Suprapubic skin (tissue), 4 donors: ENCODE measurements around the gene CNPY4. TPM values are rescaled to one million over a fixed set of nuclear protein-coding genes. Genes with fewer than 3 reads are reported as not detected.
A peak's percentile ranks its signal among the peaks of the same experiment; 100 is the strongest.

Experiments used
- DNase-seq, 2 donors: peaks; one replicate each; pipeline ENCODE4 v3.0.0-alpha.2; 2019; ENCODE audit warnings: low spot score in 2 of 2
- H3K27ac ChIP-seq: fragments of 200-600 bp; sonication (generic); one replicate; pipeline ENCODE4 v1.5.1; 2019
- H3K27me3 ChIP-seq: fragments of 200-600 bp; sonication (generic); one replicate; pipeline ENCODE4 v1.5.1; 2019
- H3K36me3 ChIP-seq: fragments of 200-600 bp; sonication (generic); one replicate; pipeline ENCODE4 v1.5.1; 2019
- H3K4me1 ChIP-seq: fragments of 200-600 bp; sonication (generic); one replicate; pipeline ENCODE4 v1.5.1; 2019
- H3K4me3 ChIP-seq: fragments of 200-600 bp; sonication (generic); one replicate; pipeline ENCODE4 v1.5.1; 2019; ENCODE audit warnings: mild to moderate bottlenecking
- H3K9me3 ChIP-seq: fragments of 200-600 bp; sonication (generic); one replicate; pipeline ENCODE4 v1.5.1; 2019
- CTCF ChIP-seq, 2 donors: fragments of 200-600 bp in 1 of 2; fragments of 450-650 bp in 1 of 2; sonication (generic) in 1 of 2; IDR thresholded peaks; one replicate each; pipeline ENCODE4 v1.5.1; 2016 to 2019; ENCODE audit warnings: antibody characterized with exemption in 2 of 2, mild to moderate bottlenecking in 1 of 2, moderate library complexity in 1 of 2
- EP300 ChIP-seq: sonication (generic); formaldehyde crosslinking; IDR thresholded peaks from one replicate; pipeline ENCODE4 v1.6.1; 2017; ENCODE audit warnings: antibody characterized with exemption
- POLR2A ChIP-seq, 2 donors: fragments of 450-650 bp; IDR thresholded peaks; one replicate each; pipeline ENCODE4 v1.6.1; 2017; ENCODE audit warnings: antibody characterized with exemption in 2 of 2, mild to moderate bottlenecking in 2 of 2, moderate library complexity in 2 of 2
- POLR2AphosphoS5 ChIP-seq, 3 donors: sonication (generic); formaldehyde crosslinking; IDR thresholded peaks; one replicate each; pipeline ENCODE4 v1.6.1; 2017; ENCODE audit warnings: antibody characterized with exemption in 3 of 3
- WGBS: methylation state at CpG from one replicate; pipeline ENCODE4 v1.1.5; 2018; 5-methylcytosine and 5-hydroxymethylcytosine counted together
- total RNA-seq, 4 donors: library from RNA; depleted of rRNA; stranded (reverse); fragments of >200 nt; gene quantifications; one replicate each; pipeline ENCODE4 v1.1.0, GENCODE V29; 2016

CNPY4 gene
- total RNA-seq = 1 to 10 TPM; 4.5 to 7.1 (median 5.4) TPM

GRCh38 chr7:100119072-100119969 lies at the start of gene CNPY4, which contains the start of gene TAF6:
Gene CNPY4, plus strand, starts transcription at chr7:100119634. Its CDS starts 111 bp downstream, at chr7:100119745.
Gene TAF6, minus strand, starts transcription at chr7:100119358. Its CDS starts 5,149 bp downstream, at chr7:100114209.
- H3K27ac ChIP-seq = peak within 1 kb of the TSS; percentile 92
- DNase-seq = peak; percentile 97
- H3K9me3 ChIP-seq = no peaks in the 10 kb centered on the region
- peaks cover 1% of the 10 kb centered on the region for H3K36me3 ChIP-seq
- peaks cover 21% of the 10 kb centered on the region for H3K4me1 ChIP-seq
- peak within 1 kb of the TSS; percentile 86 for H3K4me3 ChIP-seq
- WGBS = under 1% methylated on average over 28 of the region's 49 CpGs
- TF ChIP-seq EP300 = no peak
- no peak for TF ChIP-seq CTCF (IDR thresholded peaks at IDR 0.05)
- TF ChIP-seq POLR2AphosphoS5 (IDR thresholded peaks at IDR 0.05) = no peak
- TF ChIP-seq POLR2A (IDR thresholded peaks at IDR 0.05) = no peak
- H3K27me3 ChIP-seq = no peaks in the 10 kb centered on the region

GRCh38 chr7:100069991-100070390 lies 49.4 kb upstream of the CNPY4 start:
- H3K4me3 ChIP-seq = no peak overlapping the region
- peaks cover 12% of the 10 kb centered on the region for H3K4me1 ChIP-seq
- 95% methylated on average over 5 of the region's 5 CpGs for WGBS
- peaks cover 26% of the 10 kb centered on the region for H3K9me3 ChIP-seq
- no peak overlapping the region for H3K27ac ChIP-seq
- peaks cover 74% of the 10 kb centered on the region for H3K36me3 ChIP-seq
- H3K27me3 ChIP-seq = no peaks in the 10 kb centered on the region
- no peak for TF ChIP-seq CTCF (IDR thresholded peaks at IDR 0.05)
- no peak for TF ChIP-seq POLR2AphosphoS5 (IDR thresholded peaks at IDR 0.05)
- no peak for TF ChIP-seq POLR2A (IDR thresholded peaks at IDR 0.05)
- TF ChIP-seq EP300 = no peak
- DNase-seq = no peak

- Histone ChIP-seq H3K4me1 (peaks cover 2% of the 10 kb centered on the region), H3K4me3 (no peak overlapping the region), H3K9me3 (peaks cover 26% of the 10 kb centered on the region), H3K27me3 (no peaks in the 10 kb centered on the region), H3K36me3 (peaks cover 86% of the 10 kb centered on the region), H3K27ac (no peak overlapping the region)
- DNase-seq = no peak
- 94% methylated on average over 11 of the region's 11 CpGs for WGBS
- TF ChIP-seq CTCF (IDR thresholded peaks at IDR 0.05) (no peak), EP300 (no peak), POLR2A (IDR thresholded peaks at IDR 0.05) (no peak), POLR2AphosphoS5 (IDR thresholded peaks at IDR 0.05) (no peak)
These were observed 48.3 kb upstream of the CNPY4 start for GRCh38 chr7:100071018-100071723.

GRCh38 chr7:100072462-100072861 lies 47.0 kb upstream of the CNPY4 start:
- Histone ChIP-seq H3K36me3 (peaks cover 89% of the 10 kb centered on the region), H3K27ac (no peak overlapping the region), H3K27me3 (no peaks in the 10 kb centered on the region), H3K4me1 (no peaks in the 10 kb centered on the region), H3K4me3 (no peak overlapping the region), H3K9me3 (peaks cover 26% of the 10 kb centered on the region)
- no peak for DNase-seq
- TF ChIP-seq CTCF (IDR thresholded peaks at IDR 0.05) (no peak), POLR2A (IDR thresholded peaks at IDR 0.05) (no peak), EP300 (no peak), POLR2AphosphoS5 (IDR thresholded peaks at IDR 0.05) (no peak)
- 95% methylated on average over 10 of the region's 10 CpGs for WGBS

GRCh38 chr7:100074841-100075240 lies 44.6 kb upstream of the CNPY4 start:
- Histone ChIP-seq H3K4me1 (peaks cover 10% of the 10 kb centered on the region), H3K4me3 (no peak overlapping the region), H3K36me3 (peaks cover 85% of the 10 kb centered on the region), H3K27me3 (no peaks in the 10 kb centered on the region), H3K27ac (no peak overlapping the region), H3K9me3 (peaks cover 26% of the 10 kb centered on the region)
- 94% methylated on average over 7 of the region's 7 CpGs for WGBS
- DNase-seq = no peak
- TF ChIP-seq POLR2AphosphoS5 (IDR thresholded peaks at IDR 0.05) (no peak), CTCF (IDR thresholded peaks at IDR 0.05) (no peak), POLR2A (IDR thresholded peaks at IDR 0.05) (no peak), EP300 (no peak)
